Upper lobe of right lung (tissue), 1 donor: ENCODE measurements around the gene DOK6. TPM values are rescaled to one million over a fixed set of nuclear protein-coding genes. Genes with fewer than 3 reads are reported as not detected.

Experiments used
- ATAC-seq: fragments of 200-7000 bp; cut with Tn5 transposase; one replicate; pipeline ENCODE4 v1.9.1; 2020; ENCODE audit warnings: mild to moderate bottlenecking, moderate library complexity
- DNase-seq: peaks from one replicate; pipeline ENCODE4 v3.0.0-alpha.2; 2020
- H3K27ac ChIP-seq: fragments of 200-600 bp; one replicate; pipeline ENCODE4 v1.8.0; 2022
- H3K27me3 ChIP-seq: fragments of 200-600 bp; one replicate; pipeline ENCODE4 v1.8.0; 2022; ENCODE audit warnings: mild to moderate bottlenecking
- H3K36me3 ChIP-seq: fragments of 200-600 bp; one replicate; pipeline ENCODE4 v1.8.0; 2022
- H3K4me1 ChIP-seq: fragments of 200-600 bp; one replicate; pipeline ENCODE4 v1.8.0; 2022
- H3K4me3 ChIP-seq: fragments of 200-600 bp; one replicate; pipeline ENCODE4 v1.8.0; 2022; ENCODE audit warnings: mild to moderate bottlenecking
- H3K9me3 ChIP-seq: fragments of 200-600 bp; one replicate; pipeline ENCODE4 v1.8.0; 2022
- intact Hi-C: fragments of 100-400 bp; cut with DNase I; formaldehyde crosslinking; loops from one replicate; pipeline ENCODE4 v1.11.0; 2022
- total RNA-seq: library from RNA; stranded (reverse); fragmentation: NEBNext Ultra II Directional; extraction: Animal tissue kit (Norgen Biotek cat#: 25700); gene quantifications from one replicate; pipeline ENCODE4 v1.2.1, GENCODE V29; 2021
- TF ChIP-seq, protein P1 (sequence below): fragments of 200-600 bp; IDR thresholded peaks from one replicate; pipeline ENCODE4 v1.8.0; 2022; ENCODE audit warnings: antibody characterized with exemption
- donor health status: DM: no; HTN: yes; CAD: no; lungs with severe emphysema.

Gene DOK6
- total RNA-seq, 1 donor from 2014 or later, result 5.9 TPM

DNA sequence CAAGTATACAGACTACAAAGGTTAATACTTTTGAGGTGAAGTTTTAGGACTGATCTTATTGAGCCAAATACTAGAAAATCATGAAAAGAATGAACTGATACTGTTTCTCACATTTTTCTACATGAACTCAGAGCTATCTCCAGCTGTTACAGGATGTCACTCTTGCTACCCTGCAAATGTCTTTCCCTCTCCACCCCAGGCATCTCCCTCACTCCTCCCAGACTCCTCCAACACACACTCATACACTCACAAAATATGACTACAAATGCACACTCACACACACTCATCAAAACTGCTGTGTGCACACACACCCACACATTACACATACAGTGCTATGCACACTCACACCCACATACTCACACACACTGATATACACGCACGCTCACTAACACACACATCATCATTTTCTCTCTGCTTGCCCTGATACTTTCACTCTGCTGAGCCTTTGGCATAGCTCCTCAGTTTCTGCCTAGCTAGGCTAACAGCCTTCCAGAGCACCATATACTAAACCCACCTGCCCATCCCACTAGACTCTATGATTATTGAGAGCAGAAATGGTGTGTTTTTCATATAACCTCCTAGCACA lies 273.7 kb downstream of the DOK6 start:
- intact Hi-C loops, result no loop called here
- Histone ChIP-seq H3K36me3 (no peaks in the 10 kb centered on the region), H3K9me3 (no peaks in the 10 kb centered on the region), H3K4me1 (no peaks in the 10 kb centered on the region), H3K27me3 (no peaks in the 10 kb centered on the region), H3K4me3 (no peak overlapping the region), H3K27ac (no peak overlapping the region)
- DNase-seq, result no peak
- TF ChIP-seq, protein P1, sequence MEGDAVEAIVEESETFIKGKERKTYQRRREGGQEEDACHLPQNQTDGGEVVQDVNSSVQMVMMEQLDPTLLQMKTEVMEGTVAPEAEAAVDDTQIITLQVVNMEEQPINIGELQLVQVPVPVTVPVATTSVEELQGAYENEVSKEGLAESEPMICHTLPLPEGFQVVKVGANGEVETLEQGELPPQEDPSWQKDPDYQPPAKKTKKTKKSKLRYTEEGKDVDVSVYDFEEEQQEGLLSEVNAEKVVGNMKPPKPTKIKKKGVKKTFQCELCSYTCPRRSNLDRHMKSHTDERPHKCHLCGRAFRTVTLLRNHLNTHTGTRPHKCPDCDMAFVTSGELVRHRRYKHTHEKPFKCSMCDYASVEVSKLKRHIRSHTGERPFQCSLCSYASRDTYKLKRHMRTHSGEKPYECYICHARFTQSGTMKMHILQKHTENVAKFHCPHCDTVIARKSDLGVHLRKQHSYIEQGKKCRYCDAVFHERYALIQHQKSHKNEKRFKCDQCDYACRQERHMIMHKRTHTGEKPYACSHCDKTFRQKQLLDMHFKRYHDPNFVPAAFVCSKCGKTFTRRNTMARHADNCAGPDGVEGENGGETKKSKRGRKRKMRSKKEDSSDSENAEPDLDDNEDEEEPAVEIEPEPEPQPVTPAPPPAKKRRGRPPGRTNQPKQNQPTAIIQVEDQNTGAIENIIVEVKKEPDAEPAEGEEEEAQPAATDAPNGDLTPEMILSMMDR, result no peak
- no peak for ATAC-seq

GRCh38 chr18:69674966-69675365 lies 274.3 kb downstream of the DOK6 start:
- Histone ChIP-seq H3K4me1 (no peaks in the 10 kb centered on the region), H3K36me3 (no peaks in the 10 kb centered on the region), H3K4me3 (no peak overlapping the region), H3K9me3 (no peaks in the 10 kb centered on the region), H3K27me3 (no peaks in the 10 kb centered on the region), H3K27ac (no peak overlapping the region)
- no peak for DNase-seq
- TF ChIP-seq, protein P1, result no peak
- ATAC-seq, result no peak
- intact Hi-C loops, result no loop called here

- intact Hi-C loops, result no loop called here
- no peaks in the 10 kb centered on the region for H3K36me3 ChIP-seq
- no peaks in the 10 kb centered on the region for H3K4me1 ChIP-seq
- H3K9me3 ChIP-seq, result no peaks in the 10 kb centered on the region
- DNase-seq, result no peak
- H3K27me3 ChIP-seq, result no peaks in the 10 kb centered on the region
- H3K4me3 ChIP-seq, result no peak overlapping the region
- H3K27ac ChIP-seq, result no peak overlapping the region
- no peak for ATAC-seq
- TF ChIP-seq, protein P1, result no peak
Measured at GRCh38 chr18:69677595-69677994, 276.9 kb downstream of the DOK6 start.

DNA sequence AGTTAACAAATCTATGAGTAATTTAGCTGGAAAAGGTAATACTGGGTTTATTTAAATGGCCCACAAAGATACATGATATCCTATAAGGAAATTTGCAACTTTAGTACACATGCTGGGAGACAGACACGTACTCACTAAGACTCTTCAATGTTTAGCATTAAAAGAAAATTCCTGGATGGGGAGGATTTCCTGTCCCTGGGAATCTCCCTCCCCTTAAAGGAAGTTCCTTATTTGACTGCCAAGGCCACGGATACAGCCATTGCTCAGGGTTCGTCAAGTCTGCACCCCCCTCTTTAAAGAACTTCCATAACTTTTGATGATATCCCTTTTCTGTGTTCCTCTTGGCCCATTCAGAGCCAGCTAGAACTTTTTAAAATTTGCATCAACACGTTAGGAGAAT lies 279.4 kb downstream of the DOK6 start:
- intact Hi-C loops, result no loop called here
- Histone ChIP-seq H3K36me3 (no peaks in the 10 kb centered on the region), H3K27ac (no peak overlapping the region), H3K27me3 (no peaks in the 10 kb centered on the region), H3K9me3 (no peaks in the 10 kb centered on the region), H3K4me1 (no peaks in the 10 kb centered on the region), H3K4me3 (no peak overlapping the region)
- TF ChIP-seq, protein P1, result no peak
- DNase-seq, result no peak
- no peak for ATAC-seq

DNA sequence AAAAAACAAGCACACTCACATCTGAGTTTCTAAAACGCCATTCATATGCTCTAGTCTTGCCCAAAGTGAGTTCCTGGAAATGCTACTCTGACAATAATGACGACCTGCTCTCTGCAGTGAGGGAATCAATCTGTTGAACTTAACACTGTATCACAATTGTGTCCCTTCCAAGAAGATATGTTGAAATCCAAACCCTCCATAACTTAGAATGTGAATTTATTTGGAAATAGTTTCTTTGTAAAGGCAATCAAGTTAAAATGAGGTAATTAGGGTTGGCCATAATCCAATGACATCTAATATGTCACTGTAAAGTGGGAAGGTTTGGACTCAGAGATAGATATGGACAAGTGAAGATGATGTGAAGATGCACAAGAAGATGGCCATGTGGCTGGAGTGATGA lies 282.5 kb downstream of the DOK6 start:
- Histone ChIP-seq H3K27me3 (no peaks in the 10 kb centered on the region), H3K9me3 (no peaks in the 10 kb centered on the region), H3K27ac (no peak overlapping the region), H3K4me1 (no peaks in the 10 kb centered on the region), H3K36me3 (no peaks in the 10 kb centered on the region), H3K4me3 (no peak overlapping the region)
- DNase-seq, result no peak
- intact Hi-C loops, result no loop called here
- ATAC-seq, result no peak
- TF ChIP-seq, protein P1, result no peak

- Histone ChIP-seq H3K27me3 (no peaks in the 10 kb centered on the region), H3K4me3 (no peak overlapping the region), H3K36me3 (no peaks in the 10 kb centered on the region), H3K9me3 (no peaks in the 10 kb centered on the region), H3K27ac (no peak overlapping the region), H3K4me1 (no peaks in the 10 kb centered on the region)
- no peak for DNase-seq
- intact Hi-C loops, result no loop called here
- TF ChIP-seq, protein P1, result no peak
- ATAC-seq, result no peak
Measured at GRCh38 chr18:69684789-69685188, 284.1 kb downstream of the DOK6 start.
